Right renal cortex interstitium (tissue), 3 donors: ENCODE measurements around the gene ZBTB25. TPM values are rescaled to one million over a fixed set of nuclear protein-coding genes. Genes with fewer than 3 reads are reported as not detected.

Experiments used
- DNase-seq, 3 donors: peaks; one replicate each; pipeline ENCODE4 v3.0.0-alpha.2; 2013; ENCODE audit warnings: low read depth in 3 of 3, low spot score in 2 of 3
- polyA plus RNA-seq, 3 donors: library from polyadenylated mRNA; unstranded; fragments of 120-200 nt; gene quantifications; one replicate each; pipeline ENCODE4 v1.2.1, GENCODE V29; 2013; ENCODE audit not compliant: insufficient read length in 3 of 3

The ZBTB25 gene
- polyA plus RNA-seq, 3 donors, result 7.4 to 8.3 (median 7.9) TPM

DNA sequence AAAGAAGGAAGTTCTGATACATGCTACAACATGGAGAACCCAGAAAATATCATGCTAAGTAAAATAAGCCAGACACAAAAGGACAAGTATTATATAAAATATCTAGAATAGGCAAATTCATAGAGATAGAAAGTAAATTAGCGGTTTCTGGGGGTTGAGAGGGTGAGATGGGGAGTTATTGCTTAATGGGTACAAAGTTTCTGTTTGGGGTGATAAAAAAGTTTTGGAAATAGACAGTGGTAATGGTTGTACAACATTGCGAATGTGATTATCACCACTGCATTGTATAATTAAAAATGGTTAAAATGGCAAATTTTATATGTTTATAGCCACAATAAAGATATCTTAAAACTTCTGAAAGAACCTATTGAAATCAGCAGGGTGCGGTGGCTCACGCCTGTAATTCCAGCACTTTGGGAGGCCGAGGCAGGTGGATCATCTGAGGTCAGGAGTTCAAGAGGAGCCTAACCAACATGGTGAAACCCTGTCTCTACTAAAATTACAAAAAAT, 15.0 kb downstream of the ZBTB25 start:
- DNase-seq, result no peak

DNA sequence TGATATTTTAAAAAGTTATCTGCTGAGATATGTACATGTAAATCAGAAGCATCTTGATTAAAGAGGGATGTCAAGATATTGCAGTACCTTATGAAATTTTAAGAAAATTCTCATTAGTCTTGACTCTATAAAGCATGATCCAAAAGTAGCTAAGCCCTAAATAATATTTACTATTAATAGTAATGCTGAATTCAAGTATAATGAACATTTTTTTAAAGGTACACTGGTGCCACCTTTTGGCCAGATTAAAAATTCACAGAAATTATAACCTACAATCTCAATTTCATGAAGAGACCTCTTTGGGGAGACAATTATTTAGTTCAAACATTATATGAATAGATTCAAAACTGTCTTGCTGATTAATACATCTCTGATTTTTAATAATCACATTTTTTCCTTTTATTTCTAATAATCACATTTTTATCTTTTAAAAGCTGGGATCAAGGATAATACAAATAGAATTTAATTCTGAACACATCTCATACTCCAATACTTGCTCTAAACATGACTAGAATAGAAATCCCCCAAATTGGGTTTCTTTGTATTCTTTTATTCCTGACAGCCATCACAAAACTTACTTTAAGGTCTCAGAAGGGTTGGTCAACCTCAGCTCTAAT, 24.9 kb downstream of the ZBTB25 start:
- DNase-seq, result no peak

DNA sequence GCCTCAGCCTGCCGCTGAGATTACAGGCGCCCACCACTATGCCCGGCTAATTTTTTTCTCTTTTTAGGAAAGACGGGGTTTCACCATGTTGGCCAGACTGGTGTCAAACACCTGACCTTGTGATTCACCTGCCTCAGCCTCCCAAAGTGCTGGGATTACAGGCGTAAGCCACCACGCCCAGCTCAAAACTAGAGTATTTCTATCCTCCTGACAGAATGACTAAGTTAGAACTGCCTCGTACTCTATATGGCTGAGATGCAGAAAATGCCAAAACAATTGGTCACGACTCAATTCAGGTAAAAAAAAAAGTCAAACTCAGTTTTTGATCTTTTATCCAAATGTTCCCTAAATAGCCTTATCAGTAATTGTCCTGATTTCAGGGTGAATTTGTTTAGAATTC, 27.2 kb downstream of the ZBTB25 start:
- DNase-seq, result no peak

DNA sequence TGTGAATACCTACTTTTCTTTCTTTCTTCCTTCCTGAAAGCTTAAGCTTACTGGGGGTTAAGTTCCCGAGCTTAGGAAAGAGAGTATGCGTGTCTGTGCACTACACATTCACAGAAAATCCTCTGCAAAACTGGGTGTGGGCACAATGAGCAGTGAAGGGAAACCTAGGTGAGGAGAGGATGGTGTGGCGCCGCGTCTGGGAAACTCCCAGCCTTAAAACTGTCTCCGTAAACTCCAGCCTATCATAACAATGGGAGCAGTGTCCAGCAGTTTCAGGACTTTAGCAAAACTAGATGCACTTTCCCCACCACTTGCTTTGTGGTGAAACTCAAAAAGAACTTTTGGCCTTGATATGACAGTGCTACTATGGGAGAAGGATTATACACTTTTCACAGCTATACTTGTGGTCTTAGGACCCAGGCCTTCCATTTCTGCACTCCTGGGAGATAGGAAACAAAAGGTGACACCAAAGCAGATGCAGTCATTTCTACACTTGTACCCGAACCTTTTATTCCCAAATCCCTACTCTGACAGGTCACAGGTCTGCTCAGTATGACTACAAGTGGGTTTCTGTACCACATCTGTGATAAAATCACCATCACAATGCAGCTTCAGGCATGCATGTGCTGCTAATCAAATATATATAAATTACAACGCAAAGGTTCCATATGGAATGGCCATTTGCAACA, 27.9 kb downstream of the ZBTB25 start:
- no peak for DNase-seq

DNA sequence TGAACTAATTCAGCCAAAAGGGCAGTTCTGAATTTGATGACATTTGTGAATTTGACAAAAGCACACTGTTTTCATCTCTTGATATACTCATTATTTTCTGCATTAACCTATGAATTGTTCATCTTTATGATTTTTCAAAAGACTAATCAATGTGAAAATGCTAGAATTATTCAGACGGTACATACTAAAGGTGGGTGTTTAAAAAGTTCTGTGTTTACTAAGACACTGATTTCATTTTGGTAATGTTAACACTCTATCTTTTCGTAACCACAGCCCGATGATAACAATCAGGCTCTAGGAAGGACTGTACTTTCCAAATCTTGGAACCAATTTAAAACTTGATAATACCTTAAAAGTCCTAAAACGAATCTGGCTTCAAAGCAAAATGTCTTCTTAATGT, 28.9 kb downstream of the ZBTB25 start:
- no peak for DNase-seq

DNA sequence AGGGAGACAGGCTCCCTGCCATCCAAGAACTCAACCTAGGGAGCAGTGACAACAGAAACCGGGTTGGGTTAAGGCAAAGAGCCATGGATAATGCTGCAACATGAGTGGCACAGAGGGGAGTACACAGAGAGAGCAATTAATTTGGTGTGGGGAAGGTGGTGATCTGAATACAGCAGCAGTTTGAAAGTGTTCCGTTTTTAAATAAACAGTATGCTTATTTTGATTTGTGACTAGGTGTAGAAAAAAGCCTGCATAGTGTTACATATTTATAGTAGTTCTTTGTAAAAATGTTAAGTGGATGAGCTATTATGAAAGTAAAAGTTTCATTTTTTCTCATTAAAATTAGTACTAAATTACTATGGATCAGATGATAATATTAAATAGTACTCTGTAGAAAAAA, 29.6 kb downstream of the ZBTB25 start:
- no peak for DNase-seq

DNA sequence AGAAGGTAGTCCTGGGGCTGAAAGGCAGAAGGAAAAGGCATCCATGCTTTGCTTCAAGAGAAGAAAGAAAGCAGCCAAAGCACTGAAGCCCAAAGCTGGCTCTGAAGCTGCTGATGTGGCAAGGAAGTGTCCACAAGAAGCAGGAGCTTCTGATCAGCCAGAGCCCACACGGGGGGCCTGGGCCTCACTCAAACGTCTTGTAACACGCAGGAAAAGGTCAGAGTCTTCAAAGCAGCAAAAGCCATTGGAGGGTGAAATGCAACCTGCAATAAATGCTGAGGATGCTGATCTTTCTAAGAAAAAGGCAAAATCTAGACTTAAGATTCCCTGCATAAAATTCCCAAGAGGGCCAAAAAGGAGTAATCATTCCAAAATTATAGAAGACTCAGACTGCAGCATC, 35.2 kb downstream of the ZBTB25 start:
- DNase-seq, result no peak

DNA sequence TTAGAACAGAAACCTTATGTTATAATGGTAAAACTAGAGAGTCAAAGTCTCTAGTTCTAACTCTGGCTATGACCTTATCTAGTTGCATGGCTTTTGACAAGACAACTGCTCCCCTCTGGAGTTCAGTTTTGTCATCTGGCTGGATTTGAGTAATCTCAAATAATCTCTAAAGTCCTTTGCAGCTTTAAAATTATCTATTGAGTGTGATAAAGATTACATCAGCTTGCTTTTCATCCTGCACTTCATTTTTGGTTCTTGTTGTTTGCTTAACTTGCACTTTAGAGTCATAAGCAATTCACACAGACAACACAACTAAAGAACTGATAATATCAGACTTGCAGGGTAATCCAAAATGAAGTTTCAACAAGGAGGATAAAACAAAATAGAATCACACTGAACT, 36.1 kb downstream of the ZBTB25 start:
- no peak for DNase-seq

DNA sequence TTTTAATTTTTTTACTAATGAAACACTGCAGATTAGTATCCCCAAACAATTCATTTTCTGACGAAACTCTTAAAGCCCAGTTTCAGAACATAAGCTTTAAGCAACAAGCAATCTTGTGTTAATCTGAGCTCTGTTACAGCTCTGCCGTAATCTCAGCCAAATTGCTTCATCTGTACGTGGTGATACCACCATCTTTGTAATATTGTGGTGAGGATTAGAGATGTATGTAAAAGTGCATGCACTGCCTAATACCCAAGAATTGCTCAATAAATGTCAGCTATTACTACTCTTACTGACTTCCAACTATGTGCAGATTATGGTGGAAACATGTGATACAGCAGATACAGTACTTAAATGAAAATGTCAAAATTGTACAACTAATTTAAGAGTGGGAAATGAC, 36.5 kb downstream of the ZBTB25 start:
- DNase-seq, result no peak

DNA sequence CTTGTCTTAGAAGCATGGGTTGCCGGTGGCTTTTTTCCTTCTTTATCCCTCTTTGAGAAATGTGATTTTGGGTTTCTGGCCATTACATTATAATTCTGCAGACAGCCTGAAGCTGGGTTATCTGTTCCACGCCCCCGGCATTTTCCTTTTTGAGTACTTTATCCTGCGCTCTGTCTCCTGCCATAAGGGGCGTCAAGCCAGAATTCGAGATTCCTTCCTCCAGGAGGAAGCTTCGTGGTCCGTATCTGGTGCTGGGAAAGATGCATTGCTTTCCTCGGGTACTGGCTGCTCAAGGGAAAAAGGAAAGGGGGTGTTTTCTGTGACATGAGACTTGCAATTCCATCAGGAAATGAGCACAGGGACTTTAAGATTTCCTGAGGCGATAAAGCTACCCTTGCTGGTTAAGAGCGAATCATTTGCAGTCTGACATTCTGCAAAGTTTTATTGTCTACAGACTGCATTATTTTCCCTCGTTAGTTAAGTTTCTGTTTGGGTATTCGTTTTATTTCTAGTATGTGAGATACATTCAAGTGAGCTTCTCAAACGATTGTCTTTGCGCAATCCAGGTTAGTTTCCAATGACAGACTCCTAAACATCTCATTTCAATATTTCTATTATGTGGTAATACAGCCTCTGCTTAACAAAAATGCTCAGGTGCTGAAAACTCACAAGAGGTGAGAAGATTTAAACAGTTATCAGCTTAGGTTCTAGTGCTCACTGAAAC, 37.6 kb downstream of the ZBTB25 start:
- DNase-seq, result peak in 1 of 3 donors; percentile 34

DNA sequence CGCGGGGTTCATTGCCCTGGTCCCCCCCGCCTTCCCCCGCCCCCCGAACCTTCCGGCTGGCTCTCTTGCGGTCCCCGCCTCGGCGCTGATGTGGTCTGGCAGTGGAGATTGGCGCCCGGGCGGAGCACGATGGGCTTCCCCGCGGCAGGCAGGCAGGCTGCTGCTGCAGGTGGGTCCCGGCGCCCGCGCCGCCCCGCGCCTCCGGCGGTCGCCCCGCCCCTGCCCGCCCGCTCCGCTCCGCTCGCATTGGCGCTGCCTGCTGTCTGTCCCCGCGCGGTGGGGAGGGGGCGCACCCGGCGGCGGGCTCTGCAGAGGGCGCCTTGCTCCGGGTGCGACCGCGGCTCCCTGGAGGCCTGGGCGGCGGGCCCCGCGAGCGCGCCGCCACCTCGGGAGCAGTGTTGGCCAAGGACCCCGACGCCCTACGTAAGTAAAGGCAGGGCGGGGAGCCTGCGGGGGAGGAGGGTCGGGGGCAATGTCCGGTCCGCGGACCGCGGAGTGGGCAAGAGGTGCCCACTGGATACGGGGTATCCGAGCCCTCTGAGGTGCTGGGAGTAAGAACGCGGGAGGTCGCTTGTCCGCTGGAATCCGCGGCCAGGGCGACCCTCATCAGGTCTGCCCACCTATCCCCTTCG, 38.3 kb downstream of the ZBTB25 start, which contains the start of gene AKAP5:
AKAP5 (plus strand) TSS at position 309 of the 632 bp plus-strand sequence. CDS start 2,896 bp downstream, outside the sequence.
- DNase-seq, result peak in 2 of 3 donors; percentile 48 to 58

DNA sequence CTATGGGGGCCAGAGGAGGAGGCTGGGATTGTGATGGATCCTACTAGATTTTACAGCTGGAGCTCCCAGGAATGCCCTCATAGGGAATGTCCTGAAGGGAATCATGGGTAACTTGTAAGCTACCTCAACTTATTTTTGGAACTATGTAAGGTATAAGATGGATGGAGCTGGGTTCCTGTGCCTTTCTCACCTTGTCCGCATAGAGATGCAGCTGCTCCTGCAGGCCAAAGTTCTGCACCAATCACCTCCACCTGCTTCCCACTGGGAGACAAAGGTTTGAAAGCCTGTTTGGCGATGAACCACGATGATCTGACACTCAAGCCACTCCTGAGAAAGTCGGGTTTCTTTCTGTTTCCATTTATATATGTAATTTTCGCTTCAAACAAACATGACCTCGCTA, 39.0 kb downstream of the ZBTB25 start:
- DNase-seq, result no peak

DNA sequence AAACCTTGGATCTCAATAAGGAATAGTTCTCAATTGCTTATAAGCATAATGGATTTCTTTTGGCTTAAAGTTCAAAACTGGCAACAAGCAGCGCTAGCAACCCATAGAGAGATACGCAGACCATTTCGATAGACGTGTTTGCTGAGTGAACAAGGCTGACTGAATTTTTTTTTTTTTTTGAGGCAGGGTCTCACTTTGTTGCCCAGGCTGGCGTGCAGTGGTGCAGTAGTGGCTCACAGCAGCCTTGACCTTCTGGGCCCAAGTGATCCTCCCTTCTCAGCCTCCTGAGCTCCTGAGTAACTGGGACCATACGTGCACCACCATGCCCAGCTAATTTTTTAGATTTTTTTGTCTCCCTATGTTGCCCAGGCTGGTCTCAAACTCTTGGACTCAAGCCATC, 39.8 kb downstream of the ZBTB25 start:
- no peak for DNase-seq

DNA sequence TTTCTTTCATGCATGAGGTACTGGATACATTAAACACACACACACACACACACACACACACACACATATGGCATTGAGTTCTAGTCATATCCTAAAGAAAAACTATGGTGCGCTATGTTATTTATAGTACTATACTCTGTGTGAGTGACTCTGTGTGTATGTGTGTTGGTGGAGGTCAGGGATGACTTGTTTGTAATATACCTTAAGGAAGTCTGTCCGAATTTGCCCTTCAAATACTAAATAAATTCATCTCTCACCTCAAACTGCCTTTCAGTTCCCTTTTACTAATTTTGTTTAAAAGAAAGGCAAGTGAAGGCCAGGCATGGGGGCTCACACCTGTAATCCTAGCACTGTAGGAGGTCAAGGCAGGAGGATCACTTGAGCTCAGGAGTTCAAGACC, 40.4 kb downstream of the ZBTB25 start:
- DNase-seq, result no peak

DNA sequence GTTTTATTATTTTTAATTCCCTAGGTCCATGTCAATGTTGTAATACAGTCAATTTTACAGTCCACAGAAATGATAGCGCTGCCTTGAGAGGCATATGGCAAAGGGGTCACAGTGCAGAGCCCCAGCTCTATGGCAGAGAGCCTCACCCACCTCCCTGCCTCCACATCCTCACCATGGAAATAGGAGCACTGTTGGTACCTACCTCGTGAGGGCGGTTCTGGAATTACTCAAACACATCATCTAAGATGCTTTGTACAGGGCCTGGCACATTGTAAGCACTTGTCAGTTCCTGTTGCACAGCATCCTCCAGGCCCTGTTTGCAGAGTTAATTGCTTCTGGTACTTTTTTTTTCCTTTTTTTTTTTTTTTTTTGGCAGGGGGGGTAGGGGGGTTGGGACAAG, 42.4 kb downstream of the ZBTB25 start:
- no peak for DNase-seq

DNA sequence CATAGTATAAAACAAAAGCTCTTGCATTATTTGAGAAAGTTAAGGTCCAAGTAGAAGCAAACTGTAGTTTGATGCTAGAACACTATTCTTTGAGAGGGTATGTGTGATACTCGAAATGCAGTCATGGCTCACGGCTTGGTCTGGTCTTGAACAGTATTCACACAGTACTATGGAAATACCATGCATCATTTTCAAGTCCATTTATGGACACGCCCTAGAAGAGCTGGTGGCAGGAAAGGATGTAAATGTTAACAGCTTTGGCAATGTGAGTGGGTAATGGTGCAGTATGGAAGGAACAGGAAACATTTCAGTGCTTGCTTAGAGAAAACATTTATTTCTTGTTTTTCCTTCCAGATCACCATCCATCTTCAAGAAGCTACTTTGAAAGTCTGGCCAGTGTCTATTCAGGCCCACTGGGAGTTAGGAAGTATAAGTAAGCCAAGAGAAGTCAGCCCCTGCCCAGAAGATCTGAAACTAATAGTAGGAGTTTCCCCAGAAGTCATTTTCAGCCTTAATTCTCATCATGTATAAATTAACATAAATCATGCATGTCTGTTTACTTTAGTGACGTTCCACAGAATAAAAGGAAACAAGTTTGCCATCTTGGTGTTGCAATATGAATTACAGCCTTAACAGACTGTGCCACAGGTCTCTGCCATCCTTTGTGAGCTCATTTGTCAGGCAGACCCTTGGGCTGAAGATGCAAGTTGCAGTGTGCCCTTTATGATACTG, 44.1 kb downstream of the ZBTB25 start:
- no peak for DNase-seq

DNA sequence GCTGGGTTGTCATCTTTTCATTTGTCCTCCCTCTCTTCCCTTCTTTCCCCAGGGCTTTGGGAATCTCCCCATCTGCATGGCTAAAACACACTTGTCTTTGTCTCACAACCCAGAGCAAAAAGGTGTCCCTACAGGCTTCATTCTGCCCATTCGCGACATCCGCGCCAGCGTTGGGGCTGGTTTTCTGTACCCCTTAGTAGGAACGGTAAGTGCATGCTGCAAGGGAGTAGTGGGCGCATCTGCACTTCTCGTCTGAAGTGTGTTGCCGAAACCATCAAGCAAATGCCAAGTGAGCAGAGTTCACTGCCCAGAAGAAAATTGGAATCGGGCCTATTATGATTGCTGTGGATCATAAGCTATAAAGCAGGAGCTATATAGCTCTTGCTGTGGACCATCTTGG, 49.0 kb downstream of the ZBTB25 start:
- no peak for DNase-seq

DNA sequence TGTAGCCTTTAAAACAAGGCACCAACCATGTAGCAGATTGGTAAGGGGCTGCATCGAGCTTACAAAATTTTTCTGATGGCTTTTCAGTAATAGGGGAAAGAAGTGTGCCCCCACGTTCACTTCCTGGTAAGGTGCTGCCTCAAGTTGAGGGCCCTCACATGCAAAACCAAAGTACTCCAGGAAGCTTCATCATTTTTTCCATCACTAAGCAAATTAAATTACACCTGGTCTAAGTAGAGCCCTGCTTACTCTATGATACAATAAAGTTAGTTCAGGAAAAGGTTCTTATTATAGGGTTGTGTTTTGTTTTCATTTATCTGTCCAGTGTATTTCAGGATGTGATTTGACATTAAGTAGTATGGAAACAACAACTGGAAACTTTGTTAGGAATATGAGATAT, 53.4 kb downstream of the ZBTB25 start:
- no peak for DNase-seq

DNA sequence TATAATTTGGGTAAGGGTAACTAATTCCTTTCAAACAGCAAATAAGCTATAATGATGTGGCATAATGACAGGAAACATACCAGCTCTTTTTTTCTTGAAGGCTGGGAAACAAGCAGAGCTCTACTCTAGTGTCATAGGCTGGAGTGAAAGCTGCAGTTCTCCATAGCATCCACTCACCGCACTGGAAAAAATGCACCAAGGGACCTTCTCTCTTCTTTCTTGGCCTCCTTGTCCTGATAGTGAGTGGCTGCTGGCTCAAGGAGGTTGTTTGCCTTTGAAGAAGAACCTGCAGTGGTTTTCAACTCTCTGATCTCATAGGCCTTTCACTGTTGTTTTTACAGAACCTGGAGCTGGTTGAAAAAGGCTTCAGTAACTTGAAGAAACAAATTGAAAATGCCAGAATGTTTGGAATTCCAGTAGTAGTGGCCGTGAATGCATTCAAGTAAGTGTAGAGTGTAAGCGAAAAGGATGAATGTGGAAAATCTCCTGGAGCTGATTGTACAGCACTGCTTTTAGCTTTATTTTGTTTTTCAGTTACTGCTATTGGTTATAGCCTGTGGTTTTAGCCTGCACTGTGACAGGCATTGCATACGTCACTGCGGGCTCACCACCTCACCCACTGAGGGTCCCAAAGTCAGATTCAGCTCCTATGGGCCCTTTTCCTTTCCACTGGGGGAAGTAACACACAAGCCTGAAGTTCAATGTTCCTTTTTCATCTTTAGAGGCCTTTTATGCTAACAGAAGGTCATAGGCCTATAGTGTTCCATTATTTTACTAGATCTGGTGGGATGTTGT, 55.6 kb downstream of the ZBTB25 start:
- DNase-seq, result no peak
